GM18861 (cell line): ENCODE results near the gene CPNE9.

Source experiments
- ATAC-seq: cut with Tn5 transposase; IDR thresholded peaks from one replicate; pipeline ENCODE4 v1.9.1; 2021; ENCODE audit not compliant: unreplicated experiment

CPNE9 gene

DNA sequence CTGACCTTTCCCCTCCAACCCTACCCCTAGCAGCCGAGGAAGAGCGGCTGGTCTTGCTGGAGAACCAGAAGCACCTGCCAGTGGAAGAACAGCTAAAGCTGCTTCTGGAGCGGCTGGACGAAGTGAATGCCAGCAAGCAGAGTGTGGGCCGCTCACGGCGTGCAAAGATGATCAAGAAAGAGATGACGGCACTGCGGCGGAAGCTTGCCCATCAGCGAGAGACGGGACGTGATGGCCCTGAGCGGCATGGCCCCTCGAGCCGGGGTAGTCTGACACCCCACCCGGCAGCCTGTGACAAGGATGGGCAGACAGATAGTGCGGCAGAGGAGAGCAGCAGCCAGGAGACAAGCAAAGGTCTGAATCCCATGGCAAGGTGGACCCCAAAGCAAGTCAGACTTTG lies 39.9 kb downstream of the CPNE9 start:
- ATAC-seq, result no peak

DNA sequence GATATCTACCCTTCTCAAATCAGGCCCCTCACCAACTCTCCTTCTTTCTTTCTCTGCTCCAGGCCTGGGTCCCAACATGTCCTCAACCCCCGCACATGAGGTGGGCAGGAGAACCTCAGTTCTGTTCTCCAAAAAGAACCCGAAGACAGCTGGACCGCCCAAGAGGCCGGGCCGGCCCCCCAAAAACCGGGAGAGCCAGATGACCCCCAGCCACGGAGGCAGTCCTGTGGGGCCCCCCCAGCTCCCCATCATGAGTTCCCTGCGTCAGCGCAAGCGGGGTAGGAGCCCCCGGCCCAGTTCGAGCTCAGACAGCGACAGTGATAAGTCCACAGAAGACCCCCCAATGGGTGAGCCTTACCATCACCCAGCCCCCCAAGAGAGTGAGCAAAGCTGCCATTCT lies 40.5 kb downstream of the CPNE9 start:
- ATAC-seq, result no peak

DNA sequence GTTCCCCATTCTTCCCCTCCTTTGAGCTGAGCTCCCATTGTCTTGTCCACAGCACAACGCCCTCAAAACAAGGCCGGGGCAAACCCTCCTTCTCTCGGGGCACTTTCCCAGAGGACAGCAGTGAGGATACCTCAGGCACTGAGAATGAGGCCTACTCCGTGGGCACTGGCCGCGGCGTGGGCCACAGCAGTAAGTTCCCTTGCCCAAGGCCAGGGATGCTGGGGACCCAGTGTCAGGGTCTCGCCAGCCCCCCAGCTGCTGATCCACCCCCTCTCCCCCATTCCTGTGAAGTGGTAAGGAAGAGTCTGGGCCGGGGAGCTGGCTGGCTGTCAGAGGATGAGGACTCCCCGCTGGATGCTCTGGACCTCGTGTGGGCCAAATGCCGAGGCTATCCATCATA lies 41.9 kb downstream of the CPNE9 start:
- ATAC-seq, result no peak

DNA sequence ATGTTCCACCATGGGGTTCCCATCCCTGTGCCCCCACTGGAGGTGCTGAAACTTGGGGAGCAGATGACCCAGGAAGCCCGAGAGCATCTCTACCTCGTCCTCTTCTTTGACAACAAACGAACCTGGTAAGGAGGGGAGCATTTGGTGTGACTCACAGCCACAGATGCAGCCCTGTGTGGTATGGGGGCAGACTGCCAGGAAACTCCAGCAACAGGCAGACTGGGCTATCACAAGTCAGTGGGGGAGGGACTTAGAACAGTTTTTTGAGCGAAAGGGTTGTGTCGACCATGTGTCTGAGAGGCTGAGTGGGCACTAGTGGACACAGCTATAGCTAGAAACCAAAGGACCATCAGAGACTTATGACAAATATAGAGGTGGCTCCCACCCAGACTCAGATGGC lies 42.7 kb downstream of the CPNE9 start:
- no peak for ATAC-seq

DNA sequence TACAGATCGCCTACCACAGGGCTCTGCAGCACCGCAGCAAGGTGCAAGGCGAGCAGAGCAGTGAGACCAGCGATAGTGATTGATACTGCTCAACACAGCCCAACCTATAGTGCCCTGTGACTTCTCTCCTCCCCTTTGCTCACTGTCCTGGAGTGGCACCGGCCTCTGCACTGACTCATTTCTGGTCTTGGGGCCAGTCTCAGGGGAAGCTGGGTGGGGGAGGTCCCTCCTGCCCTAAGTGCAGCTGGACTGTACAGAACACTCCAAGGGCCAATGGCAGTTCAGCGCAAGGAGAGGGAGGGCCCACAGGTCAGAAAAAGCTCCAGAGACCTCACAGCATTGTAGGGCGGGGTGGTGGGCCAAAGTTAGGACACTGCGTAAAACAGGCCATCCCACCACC lies 43.6 kb downstream of the CPNE9 start:
- ATAC-seq, result no peak

DNA sequence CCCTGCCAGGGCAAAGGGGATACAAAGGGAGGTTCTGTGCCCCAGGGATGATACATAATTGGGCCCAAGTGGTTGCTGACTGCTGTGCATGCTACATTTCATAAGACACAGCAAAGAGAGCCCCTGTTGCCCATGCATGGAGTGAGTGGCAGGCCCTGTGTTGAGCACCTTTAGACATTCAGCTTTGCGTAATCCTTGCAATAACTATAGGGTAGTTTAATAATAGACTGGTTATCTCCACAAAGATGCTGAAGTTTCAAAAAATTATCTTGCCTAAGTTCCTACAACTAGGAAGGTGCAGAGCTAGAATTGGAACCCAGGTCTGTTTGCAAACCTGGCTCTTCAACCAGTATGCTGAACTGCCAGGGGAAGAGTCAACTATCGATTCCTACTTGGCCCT lies 44.4 kb downstream of the CPNE9 start:
- no peak for ATAC-seq

DNA sequence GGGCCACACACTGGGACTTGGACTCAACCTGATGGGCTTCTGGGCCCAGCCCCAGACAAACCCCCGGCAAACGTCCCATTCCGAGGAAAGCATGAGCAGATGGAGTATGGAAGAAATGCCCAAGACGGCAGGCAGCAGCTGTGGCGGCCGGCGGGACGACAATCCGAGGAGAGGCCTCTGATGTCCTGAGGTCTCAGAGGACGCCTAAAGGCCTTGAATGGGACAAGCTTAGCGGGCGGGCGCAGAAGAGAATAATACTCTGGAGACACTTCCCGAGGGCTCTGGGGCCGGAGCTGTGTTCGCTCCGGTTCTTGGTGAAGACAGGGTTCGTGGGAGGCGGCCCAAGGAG lies 45.6 kb downstream of the CPNE9 start:
- no peak for ATAC-seq

DNA sequence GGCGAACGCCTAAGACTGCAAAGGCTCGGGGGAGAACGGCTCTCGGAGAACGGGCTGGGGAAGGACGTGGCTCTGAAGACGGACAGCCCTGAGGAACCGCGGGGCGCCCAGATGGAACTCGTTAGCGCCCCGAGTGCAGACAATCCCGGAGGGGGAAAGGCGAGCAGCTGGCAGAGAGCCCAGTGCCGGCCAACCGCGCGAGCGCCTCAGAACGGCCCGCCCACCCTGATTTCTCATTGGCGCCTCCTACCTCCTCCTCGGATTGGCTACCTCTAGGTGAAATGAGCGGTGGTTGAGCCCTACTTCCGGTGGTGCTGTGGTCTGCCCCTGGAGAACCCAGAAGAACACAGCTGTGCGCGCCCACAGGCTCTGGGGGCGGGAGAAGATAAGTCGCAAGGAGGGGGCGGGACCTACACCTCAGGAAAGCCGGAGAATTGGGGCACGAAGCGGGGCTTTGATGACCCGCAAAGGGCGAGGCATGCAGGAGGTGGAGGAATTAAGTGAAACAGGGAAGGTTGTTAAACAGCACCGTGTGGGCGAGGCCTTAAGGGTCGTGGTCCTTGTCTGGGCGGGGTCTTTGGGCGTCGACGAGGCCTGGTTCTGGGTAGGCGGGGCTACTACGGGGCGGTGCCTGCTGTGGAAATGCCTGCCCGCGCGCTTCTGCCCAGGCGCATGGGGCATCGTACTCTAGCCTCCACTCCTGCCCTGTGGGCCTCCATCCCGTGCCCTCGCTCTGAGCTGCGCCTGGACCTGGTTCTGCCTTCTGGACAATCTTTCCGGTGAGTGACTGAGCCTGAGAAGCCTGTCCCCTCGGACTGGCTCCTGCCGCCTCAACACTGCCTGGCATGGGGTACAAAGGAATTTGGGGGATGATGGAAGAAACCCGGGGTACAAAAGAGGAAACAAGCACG lies 46.3 kb downstream of the CPNE9 start, which contains the start of gene OGG1:
Gene OGG1 (plus strand): TSS at position 308 of the 911 bp plus-strand sequence. CDS start 335 bp downstream, at position 643.
- peak; percentile 85 for ATAC-seq

DNA sequence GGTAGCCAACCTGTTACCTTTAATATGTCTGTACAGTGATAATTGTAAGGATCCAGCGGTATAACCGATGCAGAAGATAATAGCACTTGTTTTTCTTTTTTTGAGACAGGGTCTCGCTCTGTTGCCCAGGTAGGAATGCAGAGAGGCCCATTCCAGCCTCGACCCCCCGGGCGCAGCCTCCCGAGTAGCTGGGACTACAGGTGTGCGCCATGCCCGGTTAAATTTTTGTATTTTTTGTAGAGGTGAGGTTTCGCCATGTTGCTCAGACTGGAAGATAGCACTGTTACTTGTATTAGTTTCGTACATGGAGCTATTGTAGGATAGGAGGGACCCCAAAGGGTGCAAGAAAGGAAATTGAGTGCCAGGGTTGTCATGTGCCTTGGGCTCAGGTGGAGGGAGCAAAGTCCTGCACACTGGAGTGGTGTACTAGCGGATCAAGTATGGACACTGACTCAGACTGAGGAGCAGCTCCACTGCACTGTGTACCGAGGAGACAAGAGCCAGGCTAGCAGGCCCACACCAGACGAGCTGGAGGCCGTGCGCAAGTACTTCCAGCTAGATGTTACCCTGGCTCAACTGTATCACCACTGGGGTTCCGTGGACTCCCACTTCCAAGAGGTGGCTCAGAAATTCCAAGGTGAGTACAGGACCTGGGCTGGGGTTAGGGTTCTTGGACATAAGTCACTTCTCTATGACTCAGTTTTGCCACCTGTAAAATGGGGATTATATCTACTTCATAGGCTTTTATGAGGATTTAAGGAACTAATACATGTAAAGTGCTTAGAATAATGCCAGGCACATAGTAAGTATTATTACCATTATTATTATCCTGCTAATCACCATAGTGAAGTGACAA lies 47.2 kb downstream of the CPNE9 start:
- no peak for ATAC-seq

DNA sequence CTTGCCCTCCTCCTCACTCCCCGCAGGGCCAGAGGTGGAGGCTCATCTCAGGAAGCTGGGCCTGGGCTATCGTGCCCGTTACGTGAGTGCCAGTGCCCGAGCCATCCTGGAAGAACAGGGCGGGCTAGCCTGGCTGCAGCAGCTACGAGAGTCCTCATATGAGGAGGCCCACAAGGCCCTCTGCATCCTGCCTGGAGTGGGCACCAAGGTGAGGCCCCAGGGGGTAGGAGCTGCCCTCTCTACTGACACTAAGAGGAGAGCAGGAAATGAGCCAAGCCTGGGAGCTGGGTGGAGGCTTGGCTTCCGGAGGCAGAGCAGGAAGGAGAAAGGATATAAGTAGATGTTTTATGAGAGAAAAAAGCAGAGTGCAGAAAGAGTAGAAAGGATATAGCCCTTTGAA lies 51.0 kb downstream of the CPNE9 start:
- ATAC-seq, result no peak

DNA sequence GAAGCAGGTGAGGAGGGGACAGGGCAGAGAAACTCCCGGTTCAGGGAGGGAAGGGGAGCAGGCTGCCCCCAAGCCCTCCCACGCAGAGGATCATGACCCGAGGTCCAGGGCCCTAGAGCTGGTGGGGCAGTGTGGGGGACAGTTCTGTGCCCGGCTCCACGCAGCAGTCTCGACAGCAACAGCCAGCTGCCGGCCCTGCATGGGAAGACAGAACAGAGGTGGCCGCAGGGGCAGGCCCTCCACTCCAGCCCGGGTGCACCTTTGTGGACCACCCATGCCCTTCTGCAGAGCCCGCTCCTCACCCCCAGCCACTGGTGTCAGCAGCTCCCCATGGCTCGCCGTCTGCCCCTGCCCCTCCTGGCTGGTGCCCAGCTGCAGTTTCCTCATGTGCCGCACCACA lies 53.8 kb downstream of the CPNE9 start:
- ATAC-seq, result no peak

DNA sequence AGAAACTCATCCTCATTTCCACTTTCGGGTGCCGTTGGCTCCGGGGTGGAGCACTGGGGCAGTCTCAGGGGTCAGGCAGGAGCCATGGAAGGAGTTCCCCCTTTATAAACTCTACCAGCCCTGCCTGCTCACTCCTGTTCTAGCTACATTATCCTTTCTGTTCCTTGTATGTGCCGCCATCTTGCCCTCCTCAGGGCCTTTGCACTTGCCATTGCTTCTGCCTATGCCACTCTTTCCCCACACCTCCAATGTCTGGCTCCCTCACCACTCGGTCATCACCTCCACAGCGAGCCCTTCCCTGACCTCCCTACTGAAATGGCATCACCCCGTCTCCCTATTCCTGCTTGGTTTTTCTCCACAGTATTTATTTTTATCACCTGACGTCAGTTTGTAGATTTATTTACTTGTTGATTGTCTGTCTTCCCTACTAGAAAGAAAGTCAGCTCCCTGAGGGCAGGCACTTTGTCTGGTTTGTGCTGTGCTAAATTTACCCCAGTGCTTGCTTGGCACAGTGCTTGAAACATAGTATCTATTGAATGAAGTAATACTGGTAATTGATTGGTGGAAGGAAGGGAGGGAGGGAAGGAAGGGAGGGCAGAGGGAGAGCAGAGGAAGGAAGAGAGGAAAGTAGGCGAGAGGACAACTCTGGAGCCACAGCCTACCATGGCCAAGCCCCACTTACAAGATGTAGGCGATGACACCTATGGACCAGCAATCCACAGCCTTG lies 57.3 kb downstream of the CPNE9 start:
- ATAC-seq, result no peak

DNA sequence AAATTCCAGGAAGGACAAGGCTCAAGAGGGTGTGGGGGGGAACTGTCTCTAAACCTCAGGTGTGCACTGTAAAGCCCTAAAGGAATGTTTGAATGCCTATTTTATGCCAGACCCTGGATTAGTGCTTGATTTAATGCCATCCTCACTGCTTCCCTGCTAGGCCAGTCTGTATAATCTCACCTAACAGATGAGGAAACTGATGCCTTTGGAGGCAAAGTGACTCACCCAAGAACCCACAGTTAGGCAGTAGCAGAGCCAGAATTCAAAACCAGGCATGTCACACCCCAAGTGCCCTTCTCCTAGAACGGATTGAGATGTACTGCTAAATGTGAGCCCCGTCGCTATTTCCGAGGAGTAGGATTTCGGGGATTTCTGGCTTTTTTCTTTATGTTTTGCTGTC lies 58.3 kb downstream of the CPNE9 start:
- no peak for ATAC-seq

DNA sequence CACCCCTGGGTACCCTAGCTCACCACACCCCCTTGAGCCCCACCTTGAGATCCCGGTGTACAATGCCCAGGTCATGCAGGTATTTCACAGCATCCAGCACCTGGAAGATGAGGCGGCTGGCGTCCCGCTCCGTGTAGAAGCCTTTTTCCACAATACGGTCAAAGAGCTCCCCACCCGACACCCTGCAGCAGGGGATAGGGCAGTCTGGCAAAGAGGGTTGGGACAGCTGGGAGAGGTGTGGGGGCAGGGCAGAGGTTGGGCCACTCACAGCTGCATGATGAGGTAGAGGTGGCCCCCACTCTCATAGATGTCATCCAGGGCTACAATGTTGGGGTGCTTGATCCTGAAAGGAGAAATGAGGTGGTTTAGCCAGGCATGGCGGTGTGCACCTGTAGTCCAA lies 59.2 kb downstream of the CPNE9 start:
- no peak for ATAC-seq

DNA sequence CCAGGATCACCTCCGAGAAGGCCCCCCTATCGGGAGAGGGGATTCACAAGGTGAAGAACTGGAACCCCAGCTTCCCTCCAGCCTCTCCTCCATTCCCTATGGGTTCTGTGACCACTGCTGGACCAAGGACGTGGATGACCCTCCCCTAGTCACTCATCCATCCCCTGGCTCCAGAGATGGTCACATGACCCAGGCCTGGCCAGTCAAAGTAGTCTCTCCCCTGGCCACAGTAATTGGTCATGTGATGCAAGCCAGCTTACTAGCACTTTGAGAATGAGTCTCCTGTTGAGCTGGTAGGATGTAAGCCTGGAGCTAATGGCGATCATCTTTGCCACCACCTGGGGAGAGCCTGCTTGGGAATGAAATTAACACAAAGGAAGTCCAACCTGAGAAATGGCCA lies 62.2 kb downstream of the CPNE9 start:
- ATAC-seq, result no peak

DNA sequence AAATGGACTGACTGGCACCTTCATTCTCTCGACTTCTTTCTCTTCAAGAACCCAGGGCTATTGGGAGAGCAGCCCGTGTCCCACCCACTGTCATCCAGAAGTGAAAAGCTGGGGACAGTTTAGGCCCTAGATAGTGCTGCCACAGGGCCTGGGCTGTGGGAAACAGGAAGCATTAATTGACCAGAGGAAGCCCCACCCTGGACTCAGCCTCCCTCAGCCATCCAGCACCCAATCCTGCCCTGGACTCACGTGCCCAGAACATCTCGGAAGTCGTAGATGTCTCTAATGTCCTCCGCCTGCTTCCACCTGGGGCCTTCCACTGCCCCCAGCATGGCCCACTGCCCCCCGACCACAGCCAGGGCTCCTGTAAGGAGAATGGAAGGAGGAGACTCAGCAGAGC lies 63.8 kb downstream of the CPNE9 start:
- ATAC-seq, result no peak

DNA sequence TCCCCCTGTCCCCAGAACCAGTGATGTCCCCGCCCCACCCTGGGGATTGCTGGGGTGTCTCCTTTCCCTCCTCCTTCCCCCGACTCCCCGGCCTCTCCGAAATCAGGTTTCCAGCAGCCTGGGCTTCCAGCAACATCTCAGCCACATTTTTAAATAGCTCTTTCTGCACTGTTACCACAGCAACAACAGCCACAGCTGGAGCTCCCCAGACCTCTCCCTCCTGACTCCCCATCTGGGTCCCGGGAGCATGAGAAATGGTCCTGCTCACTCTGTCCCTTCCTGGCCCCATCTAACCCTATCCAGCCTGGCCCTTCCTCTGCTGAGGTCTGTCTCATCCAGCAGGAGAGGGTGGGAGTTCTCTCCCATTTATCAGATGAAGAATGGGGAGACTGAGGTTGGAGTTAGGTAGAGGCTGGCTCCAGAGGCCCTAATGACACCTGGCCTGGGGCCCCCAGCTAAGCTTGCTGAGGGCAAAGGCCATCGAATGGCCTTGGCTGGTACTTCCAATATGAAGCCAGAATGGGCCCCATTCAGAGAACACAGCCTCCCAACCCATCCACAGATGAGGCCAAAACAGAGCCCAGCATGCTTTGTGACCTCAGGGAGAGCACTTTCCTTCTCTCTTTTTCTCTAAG lies 64.6 kb downstream of the CPNE9 start:
- ATAC-seq, result no peak

DNA sequence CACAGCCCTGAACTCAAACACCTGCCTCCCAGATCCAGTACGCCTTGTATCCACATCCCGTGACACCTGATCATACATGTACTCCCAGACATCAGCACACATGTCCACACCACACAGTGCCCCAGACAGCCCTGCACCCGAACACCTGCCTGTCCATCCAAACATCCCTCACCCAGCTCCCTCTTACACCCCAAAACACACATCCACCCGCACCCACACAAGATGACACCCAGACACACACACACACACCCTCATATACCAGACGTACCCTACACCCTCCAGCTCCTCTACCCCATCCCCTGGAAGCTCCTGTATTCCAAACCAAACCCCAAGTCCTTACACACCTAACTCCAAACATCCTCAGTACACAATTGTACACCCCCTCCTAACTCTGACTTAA lies 65.4 kb downstream of the CPNE9 start:
- ATAC-seq, result no peak

DNA sequence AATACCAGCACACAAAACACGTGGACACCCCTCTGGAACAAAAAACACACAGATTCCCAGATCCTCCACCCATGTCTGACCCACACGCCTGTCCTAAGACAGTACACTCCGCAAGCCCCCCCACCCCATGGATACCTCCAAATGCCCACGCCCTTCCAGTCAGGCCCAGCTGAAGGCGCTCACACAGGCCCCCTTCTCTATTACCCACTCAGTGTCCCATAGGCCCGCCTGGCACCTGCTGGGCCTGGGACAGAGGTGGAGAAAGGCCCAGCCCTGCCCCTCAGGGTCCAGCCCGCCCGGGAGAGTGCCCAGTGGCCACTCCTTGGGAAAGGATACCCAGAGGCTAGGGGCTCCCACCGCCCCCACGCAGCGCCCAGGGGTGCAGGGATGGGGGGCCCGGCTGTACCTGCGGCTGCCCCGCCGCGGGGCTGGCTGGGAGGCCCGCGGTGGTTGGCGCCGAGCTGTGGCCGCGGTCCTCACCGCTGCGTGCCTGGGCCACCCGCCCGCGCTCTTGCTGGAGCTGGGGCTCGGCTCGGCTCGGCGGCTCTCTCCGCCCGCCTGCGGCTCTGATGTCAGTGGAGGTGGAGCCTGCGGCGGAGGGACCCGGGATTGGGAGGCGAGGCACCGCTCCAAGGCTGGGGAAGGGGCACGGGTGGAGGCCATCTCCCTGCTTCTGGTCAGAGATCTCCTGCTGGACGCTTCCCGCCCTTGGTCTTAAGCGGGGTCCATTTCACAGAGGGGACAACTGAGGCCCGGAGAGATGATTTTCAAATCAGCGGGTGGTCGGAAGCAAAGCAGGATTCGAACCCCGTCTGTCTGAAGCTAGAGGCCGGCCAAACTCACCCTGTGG lies 66.0 kb downstream of the CPNE9 start, which contains the start of gene CAMK1:
Gene CAMK1 (minus strand): TSS at position 522 of the 850 bp plus-strand sequence. CDS start 2,198 bp downstream, outside the sequence.
- ATAC-seq, result no peak

DNA sequence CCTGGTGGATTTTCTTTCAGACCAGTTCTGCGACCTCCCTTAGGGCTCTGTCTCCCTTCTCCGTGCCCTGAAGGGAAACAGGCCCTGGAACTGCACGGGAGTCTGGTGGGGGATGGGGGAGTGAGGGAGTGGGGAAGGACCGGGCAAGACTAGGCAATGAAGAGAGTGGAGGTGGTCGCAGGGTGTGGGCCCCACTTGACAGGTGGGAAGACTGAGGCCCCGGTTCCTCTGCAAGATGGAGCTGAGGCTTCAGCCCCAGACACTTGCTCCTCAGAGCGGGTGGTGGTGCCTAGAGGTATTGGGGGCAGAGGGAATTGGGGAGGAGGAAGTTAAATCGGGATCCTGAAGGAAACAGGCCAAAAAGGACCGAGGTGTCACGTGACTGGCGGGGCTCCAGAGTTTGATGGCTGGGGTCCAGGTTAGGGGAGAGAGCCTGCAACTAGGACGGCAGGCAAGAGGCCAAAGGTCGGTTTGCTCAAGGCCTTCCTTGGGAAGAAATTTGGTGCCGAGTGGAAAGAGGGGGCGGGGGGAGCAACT lies 66.7 kb downstream of the CPNE9 start:
- ATAC-seq, result no peak
